Activated T-cell treated with anti-CD3 and anti-CD28 coated beads, Interleukin-2, amount 50 U/mL, for 1 hour (primary cell): Measurements from ENCODE around the gene GCNT1.
"Not testable (repeated sequence)": the region's sequence is repeated elsewhere in the genome, so short reads cannot be mapped to it uniquely, and the experiment has no call there.

Experiments
- DNase-seq: peaks from one replicate; pipeline ENCODE4 v3.0.0-alpha.2; 2020

The GCNT1 gene

DNA sequence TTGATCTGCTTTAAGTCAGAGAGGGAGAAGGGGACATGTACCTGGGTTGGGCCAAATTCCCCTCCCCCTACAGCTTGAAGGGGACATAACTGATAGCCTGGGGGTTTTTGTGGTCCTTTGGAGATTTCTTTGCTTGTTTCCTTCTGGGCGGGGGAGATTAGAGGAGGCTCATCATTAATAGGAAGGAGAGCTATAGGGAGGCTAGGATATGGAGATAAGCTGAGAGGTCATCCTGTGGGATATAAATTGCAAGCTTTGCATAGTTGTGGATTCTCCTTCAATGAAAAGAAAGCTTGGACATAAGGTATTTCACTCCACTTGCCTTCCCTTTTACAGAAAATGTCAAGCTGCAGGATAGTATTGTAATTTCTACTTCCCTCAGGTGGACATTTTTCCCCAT is 34.5 kb downstream of the GCNT1 start:
- not testable (repeated sequence) for DNase-seq

DNA sequence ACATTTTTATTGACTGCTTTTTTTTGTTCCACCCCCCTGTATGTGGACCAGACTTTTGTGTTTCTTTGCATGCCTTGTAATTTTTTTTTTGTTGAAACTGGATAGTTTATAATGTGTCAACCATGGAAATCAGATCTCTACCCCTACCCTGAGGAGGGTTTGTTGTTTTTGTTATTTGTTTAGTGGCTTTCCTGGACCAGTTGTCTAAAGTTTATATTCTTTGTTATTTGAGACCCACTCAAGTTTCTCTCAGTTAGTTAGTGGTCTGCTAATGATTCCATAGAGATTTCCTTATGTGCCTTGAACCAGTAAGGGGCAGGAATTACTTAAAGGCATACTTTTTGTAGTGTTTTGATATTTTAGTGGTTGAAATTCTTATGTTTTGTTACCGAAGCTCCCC is 41.1 kb downstream of the GCNT1 start:
- DNase-seq, result no peak

DNA sequence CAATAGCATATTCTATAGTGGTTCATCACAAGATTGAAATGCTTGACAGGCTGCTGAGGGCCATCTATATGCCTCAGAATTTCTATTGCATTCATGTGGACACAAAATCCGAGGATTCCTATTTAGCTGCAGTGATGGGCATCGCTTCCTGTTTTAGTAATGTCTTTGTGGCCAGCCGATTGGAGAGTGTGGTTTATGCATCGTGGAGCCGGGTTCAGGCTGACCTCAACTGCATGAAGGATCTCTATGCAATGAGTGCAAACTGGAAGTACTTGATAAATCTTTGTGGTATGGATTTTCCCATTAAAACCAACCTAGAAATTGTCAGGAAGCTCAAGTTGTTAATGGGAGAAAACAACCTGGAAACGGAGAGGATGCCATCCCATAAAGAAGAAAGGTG is 43.8 kb downstream of the GCNT1 start:
- no peak for DNase-seq

DNA sequence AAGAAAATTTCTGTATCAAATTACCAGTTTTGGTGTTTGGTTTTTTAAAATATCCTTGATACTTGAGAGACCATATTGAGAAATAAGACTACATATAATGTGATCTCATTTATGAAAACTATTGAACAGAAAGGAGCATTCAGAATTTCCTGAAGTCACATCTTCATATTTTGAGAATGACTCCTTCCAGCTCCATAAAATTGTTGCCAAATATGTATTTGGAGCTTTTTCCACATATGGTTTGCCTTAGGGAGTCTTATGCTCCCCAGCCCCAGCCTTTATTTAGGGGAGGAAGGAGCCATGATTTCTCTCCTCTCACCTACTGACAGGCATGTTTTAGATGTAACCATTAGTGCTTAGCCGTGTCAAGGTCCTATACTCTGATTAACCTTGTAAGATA is 51.1 kb downstream of the GCNT1 start:
- no peak for DNase-seq

DNA sequence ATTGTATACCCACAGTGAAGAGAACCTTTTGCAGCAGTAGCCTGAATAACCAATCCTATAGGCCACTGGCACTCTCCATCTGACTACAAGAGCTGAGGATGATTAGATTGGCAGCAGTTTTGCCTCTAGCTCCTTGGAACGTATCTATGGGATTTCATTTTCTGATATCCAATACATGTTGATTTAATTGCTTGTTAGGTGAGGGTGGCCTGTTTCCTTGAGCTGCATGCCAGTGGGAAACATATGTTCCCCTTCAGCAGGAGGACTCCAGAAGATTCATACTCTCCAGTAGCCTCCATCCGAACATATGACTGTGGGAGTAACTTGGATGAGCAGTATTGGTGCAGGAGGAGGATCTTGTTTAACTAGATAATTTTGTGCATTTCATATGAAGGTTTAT is 51.5 kb downstream of the GCNT1 start:
- DNase-seq, result no peak

DNA sequence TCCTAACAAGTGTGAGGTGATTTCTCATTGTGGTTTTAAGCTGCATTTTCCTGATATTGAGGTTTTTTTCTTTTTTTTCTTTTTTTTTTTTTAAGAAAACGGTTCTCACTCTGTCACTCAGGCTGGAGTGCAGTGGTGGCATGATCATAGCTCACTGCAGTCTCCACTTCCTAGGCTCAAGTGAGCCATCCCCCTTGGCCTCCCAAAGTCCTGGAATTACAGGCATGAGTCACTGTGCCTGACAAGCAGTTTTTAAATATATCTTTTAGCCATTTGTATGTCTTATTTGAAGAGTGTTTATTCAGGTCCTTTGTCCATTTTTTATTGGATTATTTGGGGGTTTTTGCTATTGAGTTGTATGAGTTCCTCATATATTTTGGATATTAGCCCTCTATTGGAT is 53.8 kb downstream of the GCNT1 start:
- DNase-seq, result no peak

DNA sequence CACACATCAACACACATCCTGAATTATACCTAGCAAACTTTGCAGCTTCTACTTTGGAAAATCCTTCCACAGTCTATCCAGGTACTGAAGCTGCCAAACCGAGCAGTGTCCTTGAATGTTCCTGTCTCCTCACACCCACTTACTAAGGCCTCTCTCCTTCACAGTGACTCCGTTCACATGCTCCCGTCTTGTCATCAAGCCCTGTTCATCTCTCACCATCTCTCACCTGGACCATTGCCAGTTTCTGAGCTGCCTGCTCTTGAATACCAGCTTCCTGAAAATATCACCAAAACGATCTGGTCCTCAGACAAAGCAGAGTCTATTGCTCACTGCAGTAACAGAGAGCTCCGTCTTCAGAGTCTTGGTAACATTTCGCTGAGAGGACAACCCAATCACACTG is 57.4 kb downstream of the GCNT1 start:
- no peak for DNase-seq

DNA sequence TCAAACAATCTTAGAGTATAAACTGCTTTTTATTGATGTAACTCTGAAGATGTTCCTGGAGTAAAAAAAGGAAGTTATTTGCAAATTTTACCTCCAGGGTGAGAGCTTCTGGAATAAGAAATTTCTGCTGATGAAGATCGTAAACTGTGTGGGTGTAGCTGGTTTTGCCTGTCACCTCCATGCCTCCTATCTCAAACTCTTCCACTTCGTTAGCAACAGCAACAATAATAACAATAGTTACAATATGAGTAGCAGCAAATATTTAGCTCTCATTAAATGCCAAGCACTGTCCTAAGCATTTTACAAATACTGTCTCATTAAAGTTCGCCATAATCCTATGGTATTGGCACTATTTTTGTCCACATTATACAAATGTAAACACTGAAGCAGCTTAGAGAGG is 57.9 kb downstream of the GCNT1 start:
- DNase-seq, result no peak

DNA sequence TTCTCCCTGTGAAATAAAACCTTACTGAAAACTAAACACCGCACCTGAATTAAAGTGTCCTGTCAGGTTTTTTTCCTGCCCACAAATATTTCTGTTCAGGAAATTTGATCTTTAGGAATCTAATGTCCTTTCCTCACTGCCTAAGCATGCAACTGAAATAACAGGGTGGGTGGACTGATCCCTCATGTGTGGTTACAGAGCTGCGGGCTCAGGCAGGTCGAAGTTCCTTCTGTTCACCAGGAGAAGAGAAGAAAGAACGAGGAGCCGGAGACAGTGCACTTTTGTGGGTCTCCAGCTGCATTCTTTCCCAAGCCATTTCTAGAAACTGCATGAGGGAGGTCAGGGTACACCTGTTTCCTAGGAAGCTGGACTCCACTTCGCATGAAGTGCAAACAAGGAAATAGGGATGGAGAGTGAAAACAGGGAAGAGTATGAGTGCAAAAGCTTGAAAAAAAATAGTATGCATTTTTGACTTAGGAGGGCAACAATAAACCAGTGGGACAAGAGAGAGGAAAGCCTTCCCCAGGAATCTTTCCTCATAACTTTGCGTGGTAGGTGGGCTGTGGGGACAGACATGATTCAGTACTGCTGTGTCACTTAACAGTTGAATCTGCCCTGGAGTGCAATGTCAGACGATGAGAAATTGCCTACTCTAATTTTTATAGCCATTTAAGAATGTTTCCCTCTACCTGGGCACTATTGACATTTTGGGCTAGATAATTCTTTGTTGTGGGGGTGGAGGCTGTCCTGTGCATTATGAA is 60.3 kb downstream of the GCNT1 start:
- DNase-seq, result no peak

DNA sequence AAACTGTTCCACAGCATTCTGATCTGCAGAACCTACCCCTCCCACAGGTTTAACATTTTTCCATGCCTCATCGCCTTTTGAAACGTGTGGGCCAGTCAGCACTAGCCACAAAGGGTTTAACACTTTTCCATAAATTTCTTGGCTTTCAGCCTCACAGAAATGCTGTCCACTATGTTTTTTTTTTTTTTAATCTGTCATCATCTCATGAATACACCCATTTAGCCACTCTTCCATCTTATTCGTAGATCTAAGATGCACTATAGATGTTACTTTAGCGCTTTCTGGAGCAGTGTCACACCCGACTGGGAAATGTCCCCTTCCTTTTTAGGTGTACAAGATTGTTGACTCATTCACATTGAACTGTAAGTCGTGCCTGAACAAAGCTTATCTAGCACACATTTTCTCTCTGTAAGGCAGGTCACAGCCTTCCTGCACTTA is 62.3 kb downstream of the GCNT1 start:
- DNase-seq, result no peak

DNA sequence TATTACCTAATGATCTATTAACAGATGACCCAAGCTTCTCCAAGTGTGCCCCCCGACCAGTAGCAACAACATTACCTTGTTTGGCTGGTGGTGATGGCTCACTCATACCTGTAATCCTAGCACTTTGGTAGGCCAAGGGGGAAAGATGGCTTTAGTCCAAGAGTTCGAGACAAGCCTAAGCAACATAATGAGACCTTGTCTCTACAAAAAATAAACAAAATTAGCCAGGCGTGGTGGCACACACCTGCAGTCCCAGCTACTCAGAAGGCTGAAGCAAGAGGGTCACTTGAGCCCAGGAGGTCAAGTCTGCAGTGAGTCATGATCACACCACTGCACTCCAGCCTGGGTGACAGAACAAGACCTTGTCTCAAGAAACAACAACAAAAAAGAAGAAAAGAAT is 62.9 kb downstream of the GCNT1 start:
- DNase-seq, result no peak

DNA sequence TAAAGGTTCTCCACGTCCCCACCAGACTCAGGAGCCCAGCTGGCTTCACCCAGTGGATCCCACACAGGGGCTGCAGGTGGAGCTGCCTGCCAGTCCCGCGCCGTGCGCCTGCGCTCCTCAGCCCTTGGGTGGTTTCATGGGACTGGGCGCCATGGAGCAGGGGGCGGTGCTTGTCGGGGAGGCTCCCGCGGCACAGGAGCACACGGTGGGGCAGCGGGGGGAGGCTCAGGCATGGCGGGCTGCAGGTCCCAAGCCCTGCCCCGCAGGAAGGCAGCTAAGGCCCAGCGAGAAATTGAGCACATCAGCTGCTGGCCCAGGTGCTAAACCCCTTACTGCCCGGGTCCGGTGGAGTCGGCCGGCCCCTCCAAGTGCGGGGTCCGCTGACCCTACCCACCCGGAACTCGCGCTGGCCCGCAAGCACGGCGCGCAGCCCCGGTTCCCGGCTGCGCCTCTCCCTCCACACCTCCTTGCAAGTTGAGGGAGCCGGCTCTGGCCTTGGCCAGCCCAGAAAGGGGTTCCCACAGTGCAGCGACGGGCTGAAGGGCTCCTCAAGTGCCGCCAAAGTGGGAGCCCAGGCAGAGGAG is 64.7 kb downstream of the GCNT1 start:
- DNase-seq, result not testable (repeated sequence)

DNA sequence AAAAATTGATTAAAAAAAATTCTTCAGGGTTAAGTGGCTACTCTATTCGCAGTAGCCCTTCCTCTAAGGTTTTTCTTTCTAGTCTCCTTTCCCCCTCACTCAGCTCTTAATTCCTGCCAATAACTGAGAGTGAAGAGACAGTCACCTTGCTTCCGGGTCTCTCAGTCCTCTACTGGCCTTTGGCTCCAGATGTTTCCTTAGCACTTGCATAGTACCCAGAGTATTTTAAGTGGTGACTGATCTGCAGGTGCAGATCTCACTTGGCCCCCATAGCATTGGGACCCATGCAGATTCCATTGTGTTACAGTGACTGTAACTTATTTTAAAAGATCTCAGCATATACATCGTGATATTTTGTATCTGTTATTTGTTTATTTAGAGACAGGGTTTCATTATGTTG is 66.2 kb downstream of the GCNT1 start:
- DNase-seq, result no peak

DNA sequence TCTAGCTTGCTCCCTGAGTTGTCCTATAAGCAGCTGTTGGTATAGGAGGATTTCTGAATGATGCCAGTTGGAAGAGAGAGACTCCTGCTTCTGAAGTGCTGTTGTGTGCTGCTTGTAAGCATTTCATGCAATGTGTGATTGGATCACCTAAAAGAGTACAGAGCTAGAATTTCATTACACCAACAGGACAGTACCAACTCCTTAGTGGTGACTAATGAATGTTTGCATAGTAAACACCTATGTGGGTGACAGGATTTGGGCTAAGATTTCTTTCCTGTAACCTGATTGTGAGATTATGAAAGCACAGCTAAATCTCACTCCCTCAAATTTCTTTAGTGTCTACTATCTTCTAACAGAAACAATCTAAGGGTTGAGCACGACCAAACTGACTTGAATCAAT is 67.0 kb downstream of the GCNT1 start:
- no peak for DNase-seq

DNA sequence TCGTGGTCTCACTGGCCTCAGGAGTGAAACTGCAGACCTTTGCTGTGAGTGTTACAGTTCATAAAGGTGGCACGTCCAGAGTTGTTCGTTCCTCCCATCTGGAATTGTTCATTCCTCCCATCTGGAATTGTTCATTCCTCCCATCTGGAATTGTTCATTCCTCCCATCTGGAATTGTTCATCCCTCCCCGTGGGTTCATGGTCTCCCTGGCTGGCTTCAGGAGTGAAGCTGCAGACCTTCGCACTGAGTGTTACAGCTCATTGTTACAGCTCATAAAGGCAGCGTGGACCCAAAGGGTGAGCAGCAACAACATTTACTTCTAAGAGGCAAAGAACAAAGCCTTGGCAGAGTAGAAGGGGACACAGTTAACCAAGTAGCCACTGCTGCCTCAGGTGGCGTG is 69.1 kb downstream of the GCNT1 start:
- no peak for DNase-seq

DNA sequence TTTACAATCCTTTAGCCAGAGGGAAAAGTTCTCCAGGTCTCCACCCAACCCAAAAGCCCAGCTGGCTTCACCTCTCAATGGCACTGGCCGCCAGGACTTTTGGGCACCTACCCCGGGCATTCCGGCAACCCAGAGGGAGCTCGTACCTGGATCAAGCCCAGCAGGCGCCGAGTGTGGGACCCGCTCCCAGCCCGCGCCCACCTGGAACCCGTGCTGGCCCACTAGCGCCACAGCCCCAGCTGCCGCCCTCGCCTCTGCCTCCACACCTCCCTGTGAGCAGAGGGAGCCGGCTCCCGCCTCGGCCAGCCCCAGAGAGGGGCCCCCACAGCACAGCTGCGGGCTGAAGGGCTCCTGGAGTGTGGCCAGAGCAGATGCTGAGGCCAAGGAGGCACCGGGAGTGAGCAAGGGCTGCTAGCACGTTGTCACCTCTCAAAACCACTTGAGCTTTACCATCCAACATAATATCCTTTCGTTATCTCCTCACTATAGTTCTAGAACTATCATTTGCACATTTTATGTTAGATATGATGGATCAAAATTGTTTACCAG is 69.7 kb downstream of the GCNT1 start:
- DNase-seq, result no peak

DNA sequence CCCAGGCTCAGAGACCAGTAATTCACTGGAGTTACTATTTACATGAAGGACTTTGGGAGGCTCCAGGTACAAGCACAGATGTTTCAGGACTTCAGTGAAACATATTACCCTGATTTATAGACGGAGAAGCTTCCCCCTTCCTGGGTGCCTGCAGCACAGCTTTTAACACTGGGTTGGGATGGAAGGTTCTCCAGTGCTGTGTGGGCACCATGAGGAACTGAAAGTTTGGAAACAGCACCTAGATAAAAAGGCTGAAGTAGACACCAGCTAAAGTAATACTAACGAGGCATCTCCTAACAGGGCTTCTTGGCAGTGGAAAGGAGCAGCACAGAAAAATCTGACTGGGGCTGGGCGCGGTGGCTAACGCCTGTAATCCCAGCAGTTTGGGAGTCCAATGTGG is 70.7 kb downstream of the GCNT1 start:
- no peak for DNase-seq

DNA sequence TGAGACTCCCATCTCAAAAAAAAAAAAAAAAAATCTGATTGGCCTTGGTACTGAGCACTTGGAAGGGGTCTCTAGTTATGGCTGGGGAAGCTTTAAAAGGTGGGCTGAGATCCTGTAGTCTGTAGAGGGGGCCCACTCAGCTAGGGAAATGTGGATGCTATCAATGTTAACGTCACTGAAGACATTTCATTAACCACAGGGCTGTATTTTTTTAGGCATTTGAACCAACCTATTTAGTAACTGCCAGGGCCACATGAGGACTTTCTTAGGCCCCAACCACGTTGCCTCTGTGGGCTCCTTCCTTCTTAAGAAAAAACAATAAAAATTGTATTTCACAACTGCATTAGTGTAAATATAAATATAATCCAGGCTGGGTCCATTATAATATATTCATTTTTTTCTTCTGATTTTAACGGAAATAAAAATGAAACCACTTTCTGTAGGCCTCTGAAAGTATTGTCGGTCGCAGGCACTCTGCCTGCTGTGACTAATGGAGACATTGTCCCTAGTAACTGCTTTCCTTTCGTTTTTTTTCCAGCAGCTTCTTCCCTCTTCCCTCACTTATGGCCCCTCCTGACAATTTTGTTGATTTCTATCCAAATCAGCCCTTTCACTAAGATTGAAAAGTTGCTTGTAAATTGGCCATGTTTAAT is 71.6 kb downstream of the GCNT1 start:
- no peak for DNase-seq

DNA sequence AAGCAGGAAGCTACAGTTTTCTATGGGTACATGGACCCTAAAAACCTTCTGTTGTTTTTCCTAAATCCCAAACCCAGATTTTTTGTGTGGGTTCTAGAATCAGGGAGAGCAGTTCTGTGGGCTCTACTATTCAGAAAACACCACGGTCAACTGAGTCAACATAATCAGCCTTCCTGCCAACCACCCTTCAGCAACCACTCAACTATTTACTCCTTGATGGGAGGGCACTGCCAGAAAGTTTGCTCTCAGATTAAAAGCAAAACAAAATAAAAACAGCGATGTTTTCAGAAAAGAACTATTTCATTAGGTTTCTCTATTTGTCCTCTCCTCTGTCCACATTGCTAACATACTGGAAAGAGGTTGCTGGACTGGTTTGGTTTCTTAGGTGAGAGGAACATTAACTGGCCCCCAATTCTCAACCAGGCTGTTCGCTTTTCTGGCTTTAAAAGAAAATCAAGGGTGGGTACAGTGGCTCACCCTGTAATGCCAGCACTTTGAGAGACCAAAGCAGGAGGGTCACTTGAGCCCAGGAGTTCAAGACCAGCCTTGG is 72.3 kb downstream of the GCNT1 start:
- no peak for DNase-seq

DNA sequence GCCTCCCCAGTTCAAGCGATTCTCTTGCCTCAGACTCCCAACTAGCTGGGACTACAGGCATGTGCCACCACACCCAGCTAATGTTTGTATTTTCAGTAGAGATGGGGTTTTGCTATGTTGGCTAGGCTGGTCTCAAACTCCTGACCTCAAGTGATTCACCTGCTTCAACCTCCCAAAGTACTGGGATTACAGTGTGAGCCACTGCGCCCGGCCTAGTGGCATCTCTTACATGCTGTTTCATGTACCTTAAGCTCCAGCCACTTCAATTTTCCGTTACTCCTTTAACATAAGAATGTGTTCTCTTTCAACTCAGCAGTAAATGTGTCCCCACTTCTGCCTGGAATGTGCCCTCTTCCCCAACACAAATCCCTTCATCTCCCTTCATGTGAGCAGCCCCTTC is 73.9 kb downstream of the GCNT1 start:
- DNase-seq, result not testable (repeated sequence)

DNA sequence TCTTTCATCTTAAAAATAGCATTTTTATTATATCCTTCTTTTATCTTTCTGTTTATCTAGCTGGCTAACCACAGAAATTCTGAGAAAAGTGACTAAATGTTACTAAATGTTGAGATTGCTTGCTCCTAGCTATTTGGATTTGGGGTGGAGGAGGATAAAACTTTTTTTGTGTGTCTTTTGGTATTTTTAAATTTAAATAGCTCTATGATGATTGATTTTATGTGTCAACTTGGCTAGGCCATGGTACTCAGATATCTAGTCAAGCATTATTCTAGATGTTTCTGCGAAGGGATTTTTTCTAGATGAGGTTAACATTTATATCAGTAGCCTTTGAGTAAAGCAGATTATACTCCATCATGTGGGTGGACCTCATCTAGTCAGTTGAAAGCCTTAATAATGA is 75.0 kb downstream of the GCNT1 start:
- no peak for DNase-seq

DNA sequence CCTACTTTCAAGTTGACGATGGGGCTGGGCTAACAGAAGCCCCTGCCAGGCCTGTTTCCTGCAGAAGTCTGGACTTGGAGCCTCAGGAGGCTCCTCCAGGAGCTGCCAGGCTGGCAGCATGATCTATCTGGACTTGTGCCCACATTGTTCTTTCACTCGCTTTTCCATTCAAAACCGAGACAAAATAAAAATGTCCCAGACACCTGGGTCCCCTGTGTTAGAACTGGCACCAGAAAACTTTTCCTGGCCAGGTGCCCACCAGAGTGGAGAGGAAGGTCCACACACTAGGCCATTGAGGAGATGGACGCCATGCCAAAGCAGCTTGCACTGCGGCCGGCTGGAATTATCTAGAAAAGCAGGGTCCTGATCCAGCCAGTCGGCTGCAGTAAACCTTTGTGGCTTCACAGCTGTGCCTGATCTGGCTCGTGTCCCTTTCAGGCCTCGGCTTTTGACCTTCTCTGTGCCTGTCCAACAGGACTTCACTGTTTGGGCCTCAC is 78.2 kb downstream of the GCNT1 start:
- no peak for DNase-seq

DNA sequence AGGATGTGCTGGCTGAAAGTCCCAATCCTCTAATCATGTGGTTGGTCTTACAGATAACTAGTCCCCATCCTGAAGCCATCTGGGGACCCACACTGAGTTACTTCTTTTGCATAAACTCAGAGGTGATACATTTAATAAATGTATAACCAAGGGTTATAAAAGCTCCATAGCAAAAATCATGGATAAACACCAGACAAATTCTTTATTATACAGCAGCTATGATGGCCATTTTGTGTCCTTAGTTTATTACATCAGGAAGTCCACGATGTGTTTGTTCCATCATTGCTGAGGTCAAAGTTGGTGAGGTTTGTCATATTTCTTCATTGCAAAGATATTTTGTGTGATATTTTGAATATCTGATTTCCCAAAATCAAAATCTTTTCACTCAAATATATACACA is 80.2 kb downstream of the GCNT1 start:
- no peak for DNase-seq

DNA sequence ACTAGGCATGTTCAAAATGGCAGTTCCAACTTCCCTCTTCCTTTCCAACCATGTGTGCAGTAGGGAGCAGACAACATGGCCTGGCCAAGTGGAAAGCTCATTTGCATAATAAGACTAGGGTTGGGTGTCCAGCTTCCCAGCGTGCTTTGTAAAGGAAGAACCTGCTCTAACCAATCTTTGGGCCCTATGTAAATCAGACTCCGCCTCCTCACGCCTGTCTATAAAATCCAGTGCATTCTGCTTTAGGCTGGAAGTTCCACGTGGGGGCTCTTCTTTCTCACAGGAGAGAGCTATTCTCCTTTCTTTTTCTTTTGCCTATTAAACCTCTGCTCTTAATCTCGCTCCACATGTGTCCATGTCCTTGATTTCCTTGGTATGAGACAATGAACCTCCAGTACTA is 83.4 kb downstream of the GCNT1 start:
- DNase-seq, result no peak
